WTC11 (cell line): ENCODE measurements around the gene CCDC50.

Source experiments
- CTCF ChIP-seq: fragments of 200-600 bp; IDR thresholded peaks from 2 replicates; pipeline ENCODE4 v1.8.0; 2022; ENCODE audit warnings: antibody characterized with exemption
- GRHL2 ChIP-seq: fragments of 250-450 bp; sonication (Bioruptor Pico); IDR thresholded peaks from 2 replicates; pipeline ENCODE4 v1.8.0; 2022; ENCODE audit warnings: mild to moderate bottlenecking, moderate library complexity; ENCODE audit not compliant: insufficient replicate concordance, severe bottlenecking
- NFE2L1 ChIP-seq: sonication (generic); formaldehyde crosslinking; IDR thresholded peaks from 2 replicates; pipeline ENCODE4 v1.8.1; 2023; ENCODE audit warnings: missing genetic modification reagents
- NR1H2 ChIP-seq: sonication (generic); formaldehyde crosslinking; IDR thresholded peaks from 2 replicates; pipeline ENCODE4 v1.9.0; 2021; ENCODE audit warnings: mild to moderate bottlenecking, moderate library complexity, missing genetic modification reagents
- TCF7 ChIP-seq: sonication (generic); formaldehyde crosslinking; IDR thresholded peaks from 2 replicates; pipeline ENCODE4 v1.8.0; 2022; ENCODE audit warnings: mild to moderate bottlenecking, low read depth, missing genetic modification reagents, moderate library complexity
- ZBTB21 ChIP-seq: sonication (generic); formaldehyde crosslinking; IDR thresholded peaks from 2 replicates; pipeline ENCODE4 v1.8.1; 2023; ENCODE audit warnings: mild to moderate bottlenecking, missing genetic modification reagents, borderline replicate concordance
- TF ChIP-seq, protein P1 (sequence below): fragments of 250-450 bp; sonication (Bioruptor Pico); IDR thresholded peaks from 2 replicates; pipeline ENCODE4 v1.9.0; 2021; ENCODE audit warnings: mild to moderate bottlenecking
- TF ChIP-seq, protein P2 (sequence below): sonication (generic); formaldehyde crosslinking; IDR thresholded peaks from 2 replicates; pipeline ENCODE4 v1.8.0; 2022; ENCODE audit warnings: mild to moderate bottlenecking, missing genetic modification reagents
- TF ChIP-seq, protein P3 (sequence below): sonication (generic); formaldehyde crosslinking; IDR thresholded peaks from 2 replicates; pipeline ENCODE4 v1.8.0; 2023; ENCODE audit warnings: missing genetic modification reagents
- TF ChIP-seq, protein P4 (sequence below): sonication (generic); formaldehyde crosslinking; IDR thresholded peaks from 2 replicates; pipeline ENCODE4 v1.8.0; 2022; ENCODE audit warnings: mild to moderate bottlenecking, missing genetic modification reagents

DNA sequence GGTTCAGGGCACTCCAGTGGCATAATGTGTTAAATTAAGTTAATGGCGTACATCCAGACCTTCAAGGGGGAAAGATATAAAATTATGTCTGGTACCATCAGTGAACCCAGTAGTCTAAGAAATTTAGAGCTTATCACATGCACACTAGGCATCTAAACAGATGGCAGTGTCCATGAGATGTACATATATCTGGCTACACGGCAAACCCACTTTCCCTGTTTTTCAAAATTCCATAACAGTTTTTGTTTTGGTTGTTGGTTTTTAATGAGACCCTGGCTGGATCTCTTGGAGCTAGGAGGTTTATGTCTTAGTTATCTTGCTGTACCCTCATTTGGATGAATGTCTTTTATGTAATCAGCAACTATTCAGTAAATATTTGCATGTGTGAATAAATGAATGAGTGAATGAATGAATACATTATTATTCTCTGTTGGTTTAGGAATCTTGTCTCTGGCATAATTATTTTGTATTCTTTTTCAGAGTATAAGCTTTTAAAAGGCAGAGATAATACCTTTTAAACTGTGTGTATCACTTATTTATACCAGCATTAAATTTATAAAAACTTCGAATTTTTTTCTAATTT, 4.2 kb downstream of the CCDC50 start:
- TF ChIP-seq, protein P1, sequence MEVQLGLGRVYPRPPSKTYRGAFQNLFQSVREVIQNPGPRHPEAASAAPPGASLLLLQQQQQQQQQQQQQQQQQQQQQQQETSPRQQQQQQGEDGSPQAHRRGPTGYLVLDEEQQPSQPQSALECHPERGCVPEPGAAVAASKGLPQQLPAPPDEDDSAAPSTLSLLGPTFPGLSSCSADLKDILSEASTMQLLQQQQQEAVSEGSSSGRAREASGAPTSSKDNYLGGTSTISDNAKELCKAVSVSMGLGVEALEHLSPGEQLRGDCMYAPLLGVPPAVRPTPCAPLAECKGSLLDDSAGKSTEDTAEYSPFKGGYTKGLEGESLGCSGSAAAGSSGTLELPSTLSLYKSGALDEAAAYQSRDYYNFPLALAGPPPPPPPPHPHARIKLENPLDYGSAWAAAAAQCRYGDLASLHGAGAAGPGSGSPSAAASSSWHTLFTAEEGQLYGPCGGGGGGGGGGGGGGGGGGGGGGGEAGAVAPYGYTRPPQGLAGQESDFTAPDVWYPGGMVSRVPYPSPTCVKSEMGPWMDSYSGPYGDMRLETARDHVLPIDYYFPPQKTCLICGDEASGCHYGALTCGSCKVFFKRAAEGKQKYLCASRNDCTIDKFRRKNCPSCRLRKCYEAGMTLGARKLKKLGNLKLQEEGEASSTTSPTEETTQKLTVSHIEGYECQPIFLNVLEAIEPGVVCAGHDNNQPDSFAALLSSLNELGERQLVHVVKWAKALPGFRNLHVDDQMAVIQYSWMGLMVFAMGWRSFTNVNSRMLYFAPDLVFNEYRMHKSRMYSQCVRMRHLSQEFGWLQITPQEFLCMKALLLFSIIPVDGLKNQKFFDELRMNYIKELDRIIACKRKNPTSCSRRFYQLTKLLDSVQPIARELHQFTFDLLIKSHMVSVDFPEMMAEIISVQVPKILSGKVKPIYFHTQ (CRISPR knock-in tag), result no peak
- TF ChIP-seq CTCF (no peak), NFE2L1 (CRISPR knock-in tag) (no peak), GRHL2 (CRISPR knock-in tag) (no peak), TCF7 (CRISPR knock-in tag) (no peak), NR1H2 (no peak), ZBTB21 (CRISPR knock-in tag) (no peak)
- TF ChIP-seq, protein P2, sequence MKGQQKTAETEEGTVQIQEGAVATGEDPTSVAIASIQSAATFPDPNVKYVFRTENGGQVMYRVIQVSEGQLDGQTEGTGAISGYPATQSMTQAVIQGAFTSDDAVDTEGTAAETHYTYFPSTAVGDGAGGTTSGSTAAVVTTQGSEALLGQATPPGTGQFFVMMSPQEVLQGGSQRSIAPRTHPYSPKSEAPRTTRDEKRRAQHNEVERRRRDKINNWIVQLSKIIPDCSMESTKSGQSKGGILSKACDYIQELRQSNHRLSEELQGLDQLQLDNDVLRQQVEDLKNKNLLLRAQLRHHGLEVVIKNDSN (CRISPR knock-in tag), result no peak
- TF ChIP-seq, protein P3, sequence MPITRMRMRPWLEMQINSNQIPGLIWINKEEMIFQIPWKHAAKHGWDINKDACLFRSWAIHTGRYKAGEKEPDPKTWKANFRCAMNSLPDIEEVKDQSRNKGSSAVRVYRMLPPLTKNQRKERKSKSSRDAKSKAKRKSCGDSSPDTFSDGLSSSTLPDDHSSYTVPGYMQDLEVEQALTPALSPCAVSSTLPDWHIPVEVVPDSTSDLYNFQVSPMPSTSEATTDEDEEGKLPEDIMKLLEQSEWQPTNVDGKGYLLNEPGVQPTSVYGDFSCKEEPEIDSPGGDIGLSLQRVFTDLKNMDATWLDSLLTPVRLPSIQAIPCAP (CRISPR knock-in tag), result no peak
- TF ChIP-seq, protein P4, sequence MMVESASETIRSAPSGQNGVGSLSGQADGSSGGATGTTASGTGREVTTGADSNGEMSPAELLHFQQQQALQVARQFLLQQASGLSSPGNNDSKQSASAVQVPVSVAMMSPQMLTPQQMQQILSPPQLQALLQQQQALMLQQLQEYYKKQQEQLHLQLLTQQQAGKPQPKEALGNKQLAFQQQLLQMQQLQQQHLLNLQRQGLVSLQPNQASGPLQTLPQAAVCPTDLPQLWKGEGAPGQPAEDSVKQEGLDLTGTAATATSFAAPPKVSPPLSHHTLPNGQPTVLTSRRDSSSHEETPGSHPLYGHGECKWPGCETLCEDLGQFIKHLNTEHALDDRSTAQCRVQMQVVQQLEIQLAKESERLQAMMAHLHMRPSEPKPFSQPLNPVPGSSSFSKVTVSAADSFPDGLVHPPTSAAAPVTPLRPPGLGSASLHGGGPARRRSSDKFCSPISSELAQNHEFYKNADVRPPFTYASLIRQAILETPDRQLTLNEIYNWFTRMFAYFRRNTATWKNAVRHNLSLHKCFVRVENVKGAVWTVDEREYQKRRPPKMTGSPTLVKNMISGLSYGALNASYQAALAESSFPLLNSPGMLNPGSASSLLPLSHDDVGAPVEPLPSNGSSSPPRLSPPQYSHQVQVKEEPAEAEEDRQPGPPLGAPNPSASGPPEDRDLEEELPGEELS, result no peak
